ENCODE data around the gene NR5A2. TPM values are rescaled to one million over a fixed set of nuclear protein-coding genes. Genes with fewer than 3 reads are reported as not detected.

NR5A2 gene
- total and polyA plus RNA-seq, 10 of the 15 experiments (the other 5 are each of a cell fraction or from before 2014, with no cell fraction given) = 0.02 to 0.60 (median 0.15) TPM; not detected in 1

DNA sequence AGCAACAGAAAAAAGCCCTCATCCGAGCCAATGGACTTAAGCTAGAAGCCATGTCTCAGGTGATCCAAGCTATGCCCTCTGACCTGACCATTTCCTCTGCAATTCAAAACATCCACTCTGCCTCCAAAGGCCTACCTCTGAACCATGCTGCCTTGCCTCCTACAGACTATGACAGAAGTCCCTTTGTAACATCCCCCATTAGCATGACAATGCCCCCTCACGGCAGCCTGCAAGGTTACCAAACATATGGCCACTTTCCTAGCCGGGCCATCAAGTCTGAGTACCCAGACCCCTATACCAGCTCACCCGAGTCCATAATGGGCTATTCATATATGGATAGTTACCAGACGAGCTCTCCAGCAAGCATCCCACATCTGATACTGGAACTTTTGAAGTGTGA lies 20.7 kb downstream of the NR5A2 start:
- Histone ChIP-seq H3K9ac (ENCODE audit: control insufficient read depth, insufficient read depth, low read length) (no peak overlapping the region), H2AFZ (ENCODE audit: control insufficient read depth, low read depth, low read length) (no peak overlapping the region), H3K79me2 (ENCODE audit: control insufficient read depth, insufficient read depth, low read length) (no peaks in the 10 kb centered on the region), H4K20me1 (ENCODE audit: control insufficient read depth, insufficient read depth) (no peaks in the 10 kb centered on the region), H3K4me2 (ENCODE audit: control insufficient read depth, insufficient read depth) (no peak overlapping the region), H3K9me3 (replicated peaks; ENCODE audit: control insufficient read depth, insufficient read depth, low read length) (no peaks in the 10 kb centered on the region), H3K27ac (ENCODE audit: control insufficient read depth, insufficient read depth) (no peak overlapping the region), H3K4me1 (ENCODE audit: control insufficient read depth, insufficient read depth, low read length) (no peaks in the 10 kb centered on the region), H3K27me3 (replicated peaks in 1 of 2; ENCODE audit: control insufficient read depth in 2 of 2, insufficient read depth in 2 of 2, low read length in 1 of 2) (peaks cover under 1% of the 10 kb centered on the region in 2 experiments; a peak in 3 of 4 replicates), H3K4me3 (no peak overlapping the region), H3K36me3 (ENCODE audit: control insufficient read depth in 2 of 2, insufficient read depth in 2 of 2, low read length in 1 of 2) (no peaks in the 10 kb centered on the region)
- no TSS peak for BruUV-seq (replicated peaks)
- in situ Hi-C loops (cut with MboI) (no loop called here), intact Hi-C loops (cut with micrococcal nuclease; ENCODE audit: unreplicated experiment) (no loop called here)
- DNase-seq (ENCODE audit: low read depth, low spot score) (no peak), FAIRE-seq (no peak), ATAC-seq (no peak)
- ChIA-PET SMC1A (ENCODE audit: uncharacterized antibody, unreplicated experiment) (interaction anchor here (1.4 kb wide), 1 partner anchor 20 kb away, joined by 5 read pairs; no protein-coding TSS in a partner anchor), POLR2A (interaction anchor here (0.6 kb wide), 1 partner anchor 1952 kb away, joined by 5 read pairs; no protein-coding TSS in a partner anchor), RAD21 (ENCODE audit: unreplicated experiment) (no interaction called here), CTCF (interaction anchor here (0.8 kb wide), 1 partner anchor 363 kb away, joined by 3 read pairs; no protein-coding TSS in a partner anchor)
- TF ChIP-seq, protein P1, sequence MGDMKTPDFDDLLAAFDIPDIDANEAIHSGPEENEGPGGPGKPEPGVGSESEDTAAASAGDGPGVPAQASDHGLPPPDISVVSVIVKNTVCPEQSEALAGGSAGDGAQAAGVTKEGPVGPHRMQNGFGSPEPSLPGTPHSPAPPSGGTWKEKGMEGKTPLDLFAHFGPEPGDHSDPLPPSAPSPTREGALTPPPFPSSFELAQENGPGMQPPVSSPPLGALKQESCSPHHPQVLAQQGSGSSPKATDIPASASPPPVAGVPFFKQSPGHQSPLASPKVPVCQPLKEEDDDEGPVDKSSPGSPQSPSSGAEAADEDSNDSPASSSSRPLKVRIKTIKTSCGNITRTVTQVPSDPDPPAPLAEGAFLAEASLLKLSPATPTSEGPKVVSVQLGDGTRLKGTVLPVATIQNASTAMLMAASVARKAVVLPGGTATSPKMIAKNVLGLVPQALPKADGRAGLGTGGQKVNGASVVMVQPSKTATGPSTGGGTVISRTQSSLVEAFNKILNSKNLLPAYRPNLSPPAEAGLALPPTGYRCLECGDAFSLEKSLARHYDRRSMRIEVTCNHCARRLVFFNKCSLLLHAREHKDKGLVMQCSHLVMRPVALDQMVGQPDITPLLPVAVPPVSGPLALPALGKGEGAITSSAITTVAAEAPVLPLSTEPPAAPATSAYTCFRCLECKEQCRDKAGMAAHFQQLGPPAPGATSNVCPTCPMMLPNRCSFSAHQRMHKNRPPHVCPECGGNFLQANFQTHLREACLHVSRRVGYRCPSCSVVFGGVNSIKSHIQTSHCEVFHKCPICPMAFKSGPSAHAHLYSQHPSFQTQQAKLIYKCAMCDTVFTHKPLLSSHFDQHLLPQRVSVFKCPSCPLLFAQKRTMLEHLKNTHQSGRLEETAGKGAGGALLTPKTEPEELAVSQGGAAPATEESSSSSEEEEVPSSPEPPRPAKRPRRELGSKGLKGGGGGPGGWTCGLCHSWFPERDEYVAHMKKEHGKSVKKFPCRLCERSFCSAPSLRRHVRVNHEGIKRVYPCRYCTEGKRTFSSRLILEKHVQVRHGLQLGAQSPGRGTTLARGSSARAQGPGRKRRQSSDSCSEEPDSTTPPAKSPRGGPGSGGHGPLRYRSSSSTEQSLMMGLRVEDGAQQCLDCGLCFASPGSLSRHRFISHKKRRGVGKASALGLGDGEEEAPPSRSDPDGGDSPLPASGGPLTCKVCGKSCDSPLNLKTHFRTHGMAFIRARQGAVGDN (IDR thresholded peaks at IDR 0.05) = no peak
- TF ChIP-seq, protein P2, sequence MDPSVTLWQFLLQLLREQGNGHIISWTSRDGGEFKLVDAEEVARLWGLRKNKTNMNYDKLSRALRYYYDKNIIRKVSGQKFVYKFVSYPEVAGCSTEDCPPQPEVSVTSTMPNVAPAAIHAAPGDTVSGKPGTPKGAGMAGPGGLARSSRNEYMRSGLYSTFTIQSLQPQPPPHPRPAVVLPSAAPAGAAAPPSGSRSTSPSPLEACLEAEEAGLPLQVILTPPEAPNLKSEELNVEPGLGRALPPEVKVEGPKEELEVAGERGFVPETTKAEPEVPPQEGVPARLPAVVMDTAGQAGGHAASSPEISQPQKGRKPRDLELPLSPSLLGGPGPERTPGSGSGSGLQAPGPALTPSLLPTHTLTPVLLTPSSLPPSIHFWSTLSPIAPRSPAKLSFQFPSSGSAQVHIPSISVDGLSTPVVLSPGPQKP (IDR thresholded peaks at IDR 0.05; ENCODE audit: low read depth, low read length) = no peak
- TF ChIP-seq STAT3 (IDR thresholded peaks at IDR 0.05; ENCODE audit: low read depth, low read length) = no peak
- 46% methylated on average over 5 of the region's 5 CpGs for WGBS (ENCODE audit: insufficient coverage, insufficient replicate concordance, low lambda C conversion rate, missing lambda C conversion rate)

All from GM12878 (cell line).